Central memory CD4-positive, alpha-beta T cell (primary cell): ENCODE measurements around the gene PHACTR4.
"Not testable (repeated sequence)": the region's sequence is repeated elsewhere in the genome, so short reads cannot be mapped to it uniquely, and the experiment has no call there.

ENCODE experiments used
- DNase-seq: peaks from one replicate; pipeline ENCODE4 v3.0.0; 2022

PHACTR4 gene

GRCh38 chr1:28505406-28506187 is 136.1 kb downstream of the PHACTR4 start, which contains the start of gene RCC1:
Gene RCC1 (plus strand): TSS chr1:28506043. CDS start chr1:28529867, 23,824 bp downstream.
- DNase-seq, result peak; percentile 97

- no peak for DNase-seq
Observed at GRCh38 chr1:28506907-28507246, 137.3 kb downstream of the PHACTR4 start.

GRCh38 chr1:28507247-28507645 is 137.7 kb downstream of the PHACTR4 start:
- DNase-seq, result no peak

- no peak for DNase-seq
Observed at GRCh38 chr1:28507646-28508434, 138.3 kb downstream of the PHACTR4 start.

GRCh38 chr1:28508435-28508754 is 138.9 kb downstream of the PHACTR4 start:
- no peak for DNase-seq

- no peak for DNase-seq
Observed at GRCh38 chr1:28509705-28510272, 140.2 kb downstream of the PHACTR4 start.

- DNase-seq, result no peak
Observed at GRCh38 chr1:28510273-28510969, 140.9 kb downstream of the PHACTR4 start.

GRCh38 chr1:28510970-28511440 is 141.5 kb downstream of the PHACTR4 start:
- DNase-seq, result no peak

GRCh38 chr1:28512058-28512611 is 142.6 kb downstream of the PHACTR4 start:
- no peak for DNase-seq

GRCh38 chr1:28514445-28514933 is 144.9 kb downstream of the PHACTR4 start:
- DNase-seq, result not testable (repeated sequence)

GRCh38 chr1:28516518-28516956 is 147.0 kb downstream of the PHACTR4 start:
- no peak for DNase-seq

GRCh38 chr1:28517649-28517999 is 148.1 kb downstream of the PHACTR4 start:
- DNase-seq, result no peak

- DNase-seq, result peak; percentile 82
Observed at GRCh38 chr1:28518000-28518744, 148.6 kb downstream of the PHACTR4 start.

GRCh38 chr1:28518745-28519341 is 149.3 kb downstream of the PHACTR4 start:
- DNase-seq, result no peak

GRCh38 chr1:28519946-28520725 is 150.6 kb downstream of the PHACTR4 start:
- no peak for DNase-seq

- DNase-seq, result not testable (repeated sequence)
Observed at GRCh38 chr1:28520796-28521195, 151.3 kb downstream of the PHACTR4 start.

- DNase-seq, result no peak
Observed at GRCh38 chr1:28521502-28522164, 152.1 kb downstream of the PHACTR4 start.

GRCh38 chr1:28522537-28522936 is 153.0 kb downstream of the PHACTR4 start:
- DNase-seq, result not testable (repeated sequence)

- DNase-seq, result not testable (repeated sequence)
Observed at GRCh38 chr1:28525002-28525642, 155.6 kb downstream of the PHACTR4 start.
